ENCODE measurements around the gene RNF2. TPM values are rescaled to one million over a fixed set of nuclear protein-coding genes. Genes with fewer than 3 reads are reported as not detected.
"Not testable (repeated sequence)": the region's sequence is repeated elsewhere in the genome, so short reads cannot be mapped to it uniquely, and the experiment has no call there.

Gene RNF2
- total and polyA plus RNA-seq, 2 donors (not counting 3 experiments of a cell fraction or from before 2014, with no cell fraction given) = 13.6 to 30.6 TPM

- dilution Hi-C loops (cut with MboI; ENCODE audit: extremely low pct_ligation_motif_present, low sequenced_read_pairs); H3K27me3 ChIP-seq (ENCODE audit: control insufficient read depth in 2 of 2, insufficient read depth in 2 of 2, low read length in 2 of 2); H3K4me2 ChIP-seq (ENCODE audit: insufficient read depth, low read length); CTCF ChIA-PET; H3K36me3 ChIP-seq (ENCODE audit: control insufficient read depth in 2 of 2, extremely low read depth in 1 of 2, insufficient read depth in 2 of 2, low read length in 2 of 2); H4K20me1 ChIP-seq (replicated peaks; ENCODE audit: control insufficient read depth, extremely low read depth, insufficient read depth, low read length); H3K4me3 ChIP-seq (replicated peaks in 1 of 3; ENCODE audit: insufficient read depth in 1 of 3, low read depth in 1 of 3, low read length in 3 of 3); H3K9ac ChIP-seq (replicated peaks; ENCODE audit: extremely low read depth, insufficient read depth, low read length); FAIRE-seq; H3K79me2 ChIP-seq (ENCODE audit: control insufficient read depth, insufficient read depth, low read length); BruUV-seq (replicated peaks); H3K9me3 ChIP-seq (replicated peaks; ENCODE audit: control insufficient read depth, insufficient read depth, low read length); H3K27ac ChIP-seq (ENCODE audit: insufficient read depth, low read depth, low read length); H3K9me1 ChIP-seq (replicated peaks; ENCODE audit: control insufficient read depth, extremely low read depth, insufficient read depth, low read length); POLR2A ChIA-PET; intact Hi-C loops (cut with micrococcal nuclease); H2AFZ ChIP-seq (ENCODE audit: low read depth, low read length); DNase-seq (ENCODE audit: low read depth, low spot score); H3K4me1 ChIP-seq (ENCODE audit: control insufficient read depth, extremely low read depth, insufficient read depth, low read length): not testable (repeated sequence)
These were observed 44.0 kb upstream of the RNF2 start for GRCh38 chr1:185001312-185001880.

- peaks cover 0 to 2% of the 10 kb centered on the region in 2 experiments for H3K27me3 ChIP-seq (ENCODE audit: control insufficient read depth in 2 of 2, insufficient read depth in 2 of 2, low read length in 2 of 2)
- BruUV-seq (replicated peaks) = no TSS peak
- H3K9me1 ChIP-seq (replicated peaks; ENCODE audit: control insufficient read depth, extremely low read depth, insufficient read depth, low read length) = no peaks in the 10 kb centered on the region
- no peaks in the 10 kb centered on the region for H4K20me1 ChIP-seq (replicated peaks; ENCODE audit: control insufficient read depth, extremely low read depth, insufficient read depth, low read length)
- CTCF ChIA-PET = interaction anchor here (1.1 to 1.8 kb wide), 2 partner anchors 22 to 162 kb away, joined by 3 to 4 read pairs; no protein-coding TSS in a partner anchor
- intact Hi-C loops (cut with micrococcal nuclease) = no loop called here
- H3K79me2 ChIP-seq (ENCODE audit: control insufficient read depth, insufficient read depth, low read length) = no peaks in the 10 kb centered on the region
- dilution Hi-C loops (cut with MboI; ENCODE audit: extremely low pct_ligation_motif_present, low sequenced_read_pairs) = no loop called here
- POLR2A ChIA-PET = interaction anchor here (0.6 kb wide), 1 partner anchor 1257 kb away, joined by 3 read pairs; no protein-coding TSS in a partner anchor
- no peak overlapping the region for H2AFZ ChIP-seq (ENCODE audit: low read depth, low read length)
- H3K9ac ChIP-seq (replicated peaks; ENCODE audit: extremely low read depth, insufficient read depth, low read length) = no peak overlapping the region
- TF ChIP-seq FOS (IDR thresholded peaks at IDR 0.05; ENCODE audit: borderline replicate concordance, insufficient read depth, low read length) (no peak), POLR2A (IDR thresholded peaks at IDR 0.05; ENCODE audit: low read depth, low read length) (no peak), CTCF (IDR thresholded peaks at IDR 0.05; ENCODE audit: extremely low read depth in 1 of 2, insufficient read depth in 1 of 2, low read depth in 1 of 2, low read length in 2 of 2) (no peak), MAX (IDR thresholded peaks at IDR 0.05; ENCODE audit: insufficient read depth, insufficient read length) (no peak), GATA2 (IDR thresholded peaks at IDR 0.05; ENCODE audit: insufficient read depth, insufficient read length, low read depth, low read length) (no peak), POLR2AphosphoS5 (IDR thresholded peaks at IDR 0.05; ENCODE audit: insufficient read depth, low read depth, low read length) (no peak), EZH2 (IDR thresholded peaks at IDR 0.05; ENCODE audit: borderline replicate concordance, low read depth, low read length, severe bottlenecking) (no peak), MYC (IDR thresholded peaks at IDR 0.05; ENCODE audit: low read depth, low read length) (no peak), JUN (IDR thresholded peaks at IDR 0.05; ENCODE audit: borderline replicate concordance, insufficient read depth, insufficient read length, low read depth) (no peak)
- no peaks in the 10 kb centered on the region for H3K4me1 ChIP-seq (ENCODE audit: control insufficient read depth, extremely low read depth, insufficient read depth, low read length)
- no peak for DNase-seq (ENCODE audit: low read depth, low spot score)
- H3K27ac ChIP-seq (ENCODE audit: insufficient read depth, low read depth, low read length) = no peak overlapping the region
- FAIRE-seq = no peak
- no peaks in the 10 kb centered on the region for H3K36me3 ChIP-seq (ENCODE audit: control insufficient read depth in 2 of 2, extremely low read depth in 1 of 2, insufficient read depth in 2 of 2, low read length in 2 of 2)
- no peak overlapping the region for H3K4me3 ChIP-seq (replicated peaks in 1 of 3; ENCODE audit: insufficient read depth in 1 of 3, low read depth in 1 of 3, low read length in 3 of 3)
- H3K9me3 ChIP-seq (replicated peaks; ENCODE audit: control insufficient read depth, insufficient read depth, low read length) = no peaks in the 10 kb centered on the region
- H3K4me2 ChIP-seq (ENCODE audit: insufficient read depth, low read length) = no peak overlapping the region
These were observed 36.5 kb upstream of the RNF2 start for GRCh38 chr1:185008838-185009237.
